HepG2 (cell line): ENCODE results near the gene APOC3. TPM values are rescaled to one million over a fixed set of nuclear protein-coding genes. Genes with fewer than 3 reads are reported as not detected.

Experiments used
- ATAC-seq: fragments of 200-7000 bp; cut with Tn5 transposase; 3 replicates; pipeline ENCODE4 v1.9.1; 2020; ENCODE audit warnings: mild to moderate bottlenecking, moderate library complexity
- BruUV-seq: library from RNA; stranded (reverse); fragments of 400-500 nt; replicated peaks from 2 replicates; lab custom pipeline; 2021; lab: Mats Ljungman, UMichigan
- CTCF ChIA-PET: fragments of 300-600 bp; formaldehyde crosslinking; extraction: SDS; loops from one replicate; lab custom pipeline; 2021; ENCODE audit warnings: low total read pairs, inconsistent platforms, low intra/inter-chr PET ratio; lab: Yijun Ruan, JAX
- POLR2A ChIA-PET: fragments of 350-600 bp; sonication (Branson Sonifier 250); formaldehyde crosslinking; loops from one replicate; lab custom pipeline; 2020; ENCODE audit warnings: antibody characterized with exemption, inconsistent platforms; lab: Yijun Ruan, JAX
- DNase-seq: peaks from one replicate; pipeline ENCODE4 v3.0.0-alpha.2; 2015; ENCODE audit warnings: low spot score
- FAIRE-seq: peaks from 3 replicates; lab custom pipeline; 2011; peaks lifted over from hg19 to GRCh38; lab: Jason Lieb, UNC
- H2AFZ ChIP-seq: one replicate; pipeline ENCODE4 v1.6.1; 2011; ENCODE audit warnings: low read length, inconsistent platforms
- H3K27ac ChIP-seq: fragments of 300-600 bp; 3 replicates; pipeline ENCODE4 v1.8.0; 2011; ENCODE audit warnings: mixed run types, mild to moderate bottlenecking, mixed read lengths, low read length, inconsistent platforms; ENCODE audit not compliant: insufficient read depth; ENCODE audit errors: extremely low read length
- H3K27me3 ChIP-seq, 2 experiments: fragments of 200-600 bp in 1 of 2; 2 replicates in 1 of 2; 3 replicates in 1 of 2; pipeline versions ENCODE4 v1.6.0 to v1.8.0; 2011; ENCODE audit warnings: low read length in 2 of 2, mild to moderate bottlenecking in 2 of 2, moderate library complexity in 2 of 2, inconsistent platforms in 1 of 2; ENCODE audit not compliant: insufficient read depth in 2 of 2, control insufficient read depth in 1 of 2
- H3K36me3 ChIP-seq, 2 experiments: fragments of 200-600 bp in 1 of 2; replicated peaks in 1 of 2; 2 replicates in 1 of 2; 3 replicates in 1 of 2; pipeline versions ENCODE4 v1.5.1 to v1.8.0; 2011; ENCODE audit warnings: low read length in 2 of 2, inconsistent platforms in 1 of 2; ENCODE audit not compliant: insufficient read depth in 2 of 2, control insufficient read depth in 1 of 2
- H3K4me1 ChIP-seq: 2 replicates; pipeline ENCODE4 v1.5.1; 2012; ENCODE audit warnings: low read length, inconsistent platforms; ENCODE audit not compliant: insufficient read depth
- H3K4me2 ChIP-seq: 2 replicates; pipeline ENCODE4 v1.6.0; 2011; ENCODE audit warnings: low read depth, low read length, inconsistent platforms
- H3K4me3 ChIP-seq, 3 experiments: fragments of 200-600 bp in 1 of 3; sonication (generic), shearing (Covaris generic) in 1 of 3; replicated peaks in 1 of 3; 2 replicates each; pipeline ENCODE4 v1.5.1; 2011 to 2016; ENCODE audit warnings: low read length in 3 of 3, inconsistent platforms in 2 of 3, low read depth in 2 of 3, mild to moderate bottlenecking in 2 of 3, control low read depth in 1 of 3, mixed read lengths in 1 of 3; ENCODE audit not compliant: insufficient read depth in 1 of 3
- H3K79me2 ChIP-seq: one replicate; pipeline ENCODE4 v1.6.1; 2011; ENCODE audit warnings: low read length, inconsistent platforms; ENCODE audit not compliant: insufficient read depth
- H3K9ac ChIP-seq: 2 replicates; pipeline ENCODE4 v1.6.0; 2011; ENCODE audit warnings: mild to moderate bottlenecking, low read depth, low read length, inconsistent platforms; ENCODE audit not compliant: insufficient read depth
- H3K9me3 ChIP-seq: 2 replicates; pipeline ENCODE4 v1.5.1; 2012; ENCODE audit warnings: mild to moderate bottlenecking, low read length
- H4K20me1 ChIP-seq: 2 replicates; pipeline ENCODE4 v1.6.0; 2011; ENCODE audit warnings: inconsistent platforms, mild to moderate bottlenecking, low read length, moderate library complexity; ENCODE audit not compliant: insufficient read depth
- ATF6 ChIP-seq: sonication (generic); formaldehyde crosslinking; conservative IDR thresholded peaks from 2 replicates; pipeline ENCODE4 v1.4.0; 2020; ENCODE audit warnings: missing genetic modification reagents
- ATF7-NPFF ChIP-seq: sonication (generic); formaldehyde crosslinking; IDR thresholded peaks from 2 replicates; pipeline ENCODE4 v1.8.1; 2023; ENCODE audit warnings: mild to moderate bottlenecking, low read depth, missing genetic modification reagents, moderate library complexity
- FOXK2 ChIP-seq: fragments of 450-650 bp; IDR thresholded peaks from 2 replicates; pipeline ENCODE4 v1.6.1; 2016
- MTA3 ChIP-seq: sonication (generic); formaldehyde crosslinking; IDR thresholded peaks from 2 replicates; pipeline ENCODE4 v1.4.0; 2020; ENCODE audit warnings: missing genetic modification reagents
- ONECUT2 ChIP-seq: sonication (generic); formaldehyde crosslinking; IDR thresholded peaks from 2 replicates; pipeline ENCODE4 v1.4.0; 2020; ENCODE audit warnings: missing genetic modification reagents
- POLR2A ChIP-seq, 2 experiments: IDR thresholded peaks; 2 replicates each; pipeline ENCODE4 v1.6.1; 2011; ENCODE audit warnings: low read depth in 2 of 2, low read length in 2 of 2, mild to moderate bottlenecking in 1 of 2, moderate library complexity in 1 of 2; ENCODE audit not compliant: insufficient read depth in 1 of 2
- RXRA ChIP-seq: sonication (generic); formaldehyde crosslinking; IDR thresholded peaks from 2 replicates; pipeline ENCODE4 v1.5.1; 2020; ENCODE audit warnings: missing genetic modification reagents
- XBP1 ChIP-seq: sonication (generic); formaldehyde crosslinking; IDR thresholded peaks from 2 replicates; pipeline ENCODE4 v1.5.0; 2020; ENCODE audit warnings: missing genetic modification reagents
- ZBTB14 ChIP-seq: sonication (generic); formaldehyde crosslinking; IDR thresholded peaks from 2 replicates; pipeline ENCODE4 v1.4.0; 2020; ENCODE audit warnings: missing genetic modification reagents
- ZBTB44 ChIP-seq: sonication (generic); formaldehyde crosslinking; IDR thresholded peaks from 2 replicates; pipeline ENCODE4 v1.4.0; 2020; ENCODE audit warnings: missing genetic modification reagents
- ZNF24 ChIP-seq: fragments of 450-650 bp; IDR thresholded peaks from 2 replicates; pipeline ENCODE4 v1.6.1; 2017; ENCODE audit warnings: antibody characterized with exemption, mild to moderate bottlenecking
- ZNF598 ChIP-seq: sonication (generic); formaldehyde crosslinking; IDR thresholded peaks from 2 replicates; pipeline ENCODE4 v1.5.1; 2020; ENCODE audit warnings: mild to moderate bottlenecking, missing genetic modification reagents, borderline replicate concordance
- ZNF772 ChIP-seq: sonication (generic); formaldehyde crosslinking; IDR thresholded peaks from 2 replicates; pipeline ENCODE4 v1.5.0; 2020; ENCODE audit warnings: mild to moderate bottlenecking, missing genetic modification reagents
- WGBS: methylation state at CpG from one replicate; pipeline ENCODE4 v1.1.6; 2017; ENCODE audit warnings: low lambda C conversion rate; 5-methylcytosine and 5-hydroxymethylcytosine counted together
- in situ Hi-C: cut with HindIII; loops from 2 replicates; pipeline ENCODE4 v1.10.0; 2017; ENCODE audit warnings: low pct_unique_long_range_greater_than_20kb; ENCODE audit not compliant: extremely low pct_ligation_motif_present
- intact Hi-C: fragments of 100-400 bp; cut with micrococcal nuclease; formaldehyde crosslinking; loops from one replicate; pipeline ENCODE4 v1.10.0; 2022; ENCODE audit not compliant: unreplicated experiment
- polyA plus RNA-seq, 8 experiments: library from polyadenylated mRNA; depleted of rRNA in 3 of 8; stranded (reverse) in 7 of 8; unstranded in 1 of 8; fragments of >200 nt; fragmentation: Illumina TruSeq in 4 of 8; extraction: Trizol in 4 of 8; gene quantifications; 2 replicates each; pipeline versions ENCODE4 v1.2.1 to v1.2.3, GENCODE V29; 2011 to 2016; ENCODE audit warnings: low read depth in 4 of 8, missing spikeins in 1 of 8, mixed read lengths in 1 of 8; ENCODE audit not compliant: insufficient read depth in 1 of 8
- total RNA-seq, 5 experiments: library from RNA; depleted of rRNA; stranded (reverse); fragments of >200 nt; fragmentation: Illumina TruSeq; extraction: Trizol; gene quantifications; 2 replicates each; pipeline ENCODE4 v1.2.3, GENCODE V29; 2016; ENCODE audit warnings: low read depth in 1 of 5
- TF ChIP-seq, protein P1 (sequence below): sonication (generic); formaldehyde crosslinking; IDR thresholded peaks from 2 replicates; pipeline ENCODE4 v1.4.0; 2020; ENCODE audit warnings: missing genetic modification reagents

Gene APOC3
- total and polyA plus RNA-seq, 2 of the 13 experiments (the other 11 are each of a cell fraction or from before 2014, with no cell fraction given) = 314 to 687 TPM

- Histone ChIP-seq H3K27me3 (no peaks in the 10 kb centered on the region), H2AFZ (no peak overlapping the region), H3K4me2 (no peak overlapping the region), H3K27ac (no peak overlapping the region), H3K36me3 (peaks cover 35 to 84% of the 10 kb centered on the region in 2 experiments), H3K4me1 (peaks cover 16% of the 10 kb centered on the region), H4K20me1 (no peaks in the 10 kb centered on the region), H3K9me3 (no peaks in the 10 kb centered on the region), H3K4me3 (no peak overlapping the region), H3K79me2 (peaks cover 17% of the 10 kb centered on the region), H3K9ac (no peak overlapping the region)
- FAIRE-seq (no peak), DNase-seq (no peak), ATAC-seq (no peak)
- no peak for TF ChIP-seq ZBTB14
- TF ChIP-seq ZNF598 (CRISPR knock-in tag) = no peak
- no peak for TF ChIP-seq FOXK2
- no peak for TF ChIP-seq MTA3
- no peak for TF ChIP-seq ATF6 (CRISPR knock-in tag)
- TF ChIP-seq POLR2A (IDR thresholded peaks at IDR 0.05; ENCODE audit: insufficient read depth in 1 of 2, low read depth in 2 of 2, low read length in 2 of 2) = no peak
- TF ChIP-seq ZNF24 = no peak
- TF ChIP-seq ATF7-NPFF (CRISPR knock-in tag) = no peak
- no peak for TF ChIP-seq ONECUT2 (CRISPR knock-in tag)
- no peak for TF ChIP-seq ZBTB44 (CRISPR knock-in tag)
- TF ChIP-seq ZNF772 (CRISPR knock-in tag) = no peak
- no peak for TF ChIP-seq RXRA (CRISPR knock-in tag)
- TF ChIP-seq, protein P1, sequence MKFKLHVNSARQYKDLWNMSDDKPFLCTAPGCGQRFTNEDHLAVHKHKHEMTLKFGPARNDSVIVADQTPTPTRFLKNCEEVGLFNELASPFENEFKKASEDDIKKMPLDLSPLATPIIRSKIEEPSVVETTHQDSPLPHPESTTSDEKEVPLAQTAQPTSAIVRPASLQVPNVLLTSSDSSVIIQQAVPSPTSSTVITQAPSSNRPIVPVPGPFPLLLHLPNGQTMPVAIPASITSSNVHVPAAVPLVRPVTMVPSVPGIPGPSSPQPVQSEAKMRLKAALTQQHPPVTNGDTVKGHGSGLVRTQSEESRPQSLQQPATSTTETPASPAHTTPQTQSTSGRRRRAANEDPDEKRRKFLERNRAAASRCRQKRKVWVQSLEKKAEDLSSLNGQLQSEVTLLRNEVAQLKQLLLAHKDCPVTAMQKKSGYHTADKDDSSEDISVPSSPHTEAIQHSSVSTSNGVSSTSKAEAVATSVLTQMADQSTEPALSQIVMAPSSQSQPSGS (CRISPR knock-in tag) = no peak
- no peak for TF ChIP-seq XBP1 (CRISPR knock-in tag)
- intact Hi-C loops = no loop called here
- POLR2A ChIA-PET = interaction anchor here (0.9 to 1.4 kb wide), 4 partner anchors 9 to 50 kb away, joined by 3 to 4 read pairs (median 4); no protein-coding TSS in a partner anchor
- CTCF ChIA-PET = no interaction called here
- in situ Hi-C loops = no loop called here
- WGBS = 98% methylated on average over 4 of the region's 4 CpGs
- BruUV-seq = no TSS peak
These were observed 47.0 kb upstream of the APOC3 start for GRCh38 chr11:116782728-116783127.
